K562 (cell line): Measurements from ENCODE around the gene ZBTB20. TPM values are rescaled to one million over a fixed set of nuclear protein-coding genes. Genes with fewer than 3 reads are reported as not detected.

Experiments
- PHF20 ChIP-seq: fragments of 450-650 bp; IDR thresholded peaks from 2 replicates; pipeline ENCODE4 v1.6.1; 2018; ENCODE audit not compliant: partially characterized antibody
- PRMT5 ChIP-seq: sonication (generic); formaldehyde crosslinking; IDR thresholded peaks from 2 replicates; pipeline ENCODE4 v1.5.0; 2020; ENCODE audit warnings: missing genetic modification reagents
- RAD21 ChIP-seq, 2 experiments: fragments of 250-450 bp in 1 of 2; fragments of 450-650 bp in 1 of 2; sonication (Bioruptor Pico) in 1 of 2; formaldehyde crosslinking in 1 of 2; IDR thresholded peaks in 1 of 2; conservative IDR thresholded peaks in 1 of 2; 2 replicates each; pipeline versions ENCODE4 v1.4.0 to v1.8.0; 2020 to 2022; ENCODE audit warnings: mild to moderate bottlenecking in 2 of 2, moderate library complexity in 1 of 2
- RBM15 ChIP-seq: fragments of 200-400 bp; formaldehyde crosslinking; IDR thresholded peaks from 2 replicates; pipeline ENCODE4 v1.6.1; 2018; ENCODE audit warnings: mild to moderate bottlenecking, low read length, moderate library complexity; ENCODE audit not compliant: insufficient read depth
- SAFB ChIP-seq: fragments of 200-400 bp; formaldehyde crosslinking; IDR thresholded peaks from 2 replicates; pipeline ENCODE4 v1.6.1; 2017; ENCODE audit warnings: low read depth, low read length, borderline replicate concordance
- STAT5A ChIP-seq: IDR thresholded peaks from 2 replicates; pipeline ENCODE4 v1.6.1; 2012; ENCODE audit warnings: low read length, inconsistent platforms, borderline replicate concordance
- ZNF23 ChIP-seq: fragments of 250-450 bp; sonication (Bioruptor Pico); IDR thresholded peaks from 2 replicates; pipeline ENCODE4 v1.4.0; 2020; ENCODE audit warnings: mild to moderate bottlenecking
- polyA plus RNA-seq, 8 experiments: library from polyadenylated mRNA; depleted of rRNA in 4 of 8; stranded (reverse) in 5 of 8; unstranded in 3 of 8; fragments of >200 nt; fragmentation: Nextera tagmentation in 2 of 8; fragmentation: Illumina TruSeq in 1 of 8; extraction: Ambion mirVana in 2 of 8; extraction: Trizol in 1 of 8; gene quantifications; 2 replicates each; pipeline versions ENCODE4 v1.2.1 to v1.2.3, GENCODE V29; 2011 to 2014; ENCODE audit warnings: inconsistent platforms in 1 of 8, missing spikeins in 1 of 8
- total RNA-seq, 7 experiments: library from RNA; depleted of rRNA in 6 of 7; stranded (reverse); fragments of >200 nt in 6 of 7; fragmentation: Illumina TruSeq in 2 of 7; extraction: Trizol in 2 of 7; gene quantifications; 2 replicates each; pipeline versions ENCODE4 v1.2.1 to v1.2.3, GENCODE V29; 2011 to 2021; ENCODE audit warnings: low replicate concordance in 1 of 7
- TF ChIP-seq, protein P1 (sequence below): fragments of 450-650 bp; formaldehyde crosslinking; IDR thresholded peaks from 2 replicates; pipeline ENCODE4 v1.4.0; 2020; ENCODE audit warnings: mild to moderate bottlenecking, moderate library complexity
- TF ChIP-seq, protein P2 (sequence below), 2 experiments: fragments of 450-650 bp; formaldehyde crosslinking in 1 of 2; IDR thresholded peaks; 2 replicates each; pipeline versions ENCODE4 v1.4.0 to v1.6.1; 2014 to 2020; ENCODE audit warnings: mild to moderate bottlenecking in 2 of 2, borderline replicate concordance in 1 of 2, low read depth in 1 of 2

Gene ZBTB20
- total and polyA plus RNA-seq, 9 of the 15 experiments (the other 6 are each of a cell fraction or from before 2014, with no cell fraction given) = 0.17 to 1.7 (median 0.45) TPM

DNA sequence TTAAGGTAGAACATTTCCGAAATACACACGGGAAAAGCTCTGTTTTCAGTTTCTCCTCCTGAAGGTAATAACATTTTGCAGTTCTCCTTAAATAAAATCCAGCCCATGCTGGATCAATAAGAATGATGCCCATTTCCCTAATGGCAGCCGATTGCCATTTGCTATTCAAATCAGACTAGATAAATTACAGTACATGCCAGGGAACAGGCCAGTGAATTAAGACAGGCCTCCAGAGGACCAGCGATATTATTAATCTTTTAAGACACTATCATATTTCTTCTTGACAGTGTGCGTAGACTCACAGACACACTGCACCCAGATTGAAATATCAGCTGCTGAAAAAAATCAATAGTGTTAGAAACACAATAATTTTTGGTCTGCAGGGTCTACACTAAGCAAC lies 431.0 kb downstream of the ZBTB20 start (continued):
- TF ChIP-seq, protein P1, sequence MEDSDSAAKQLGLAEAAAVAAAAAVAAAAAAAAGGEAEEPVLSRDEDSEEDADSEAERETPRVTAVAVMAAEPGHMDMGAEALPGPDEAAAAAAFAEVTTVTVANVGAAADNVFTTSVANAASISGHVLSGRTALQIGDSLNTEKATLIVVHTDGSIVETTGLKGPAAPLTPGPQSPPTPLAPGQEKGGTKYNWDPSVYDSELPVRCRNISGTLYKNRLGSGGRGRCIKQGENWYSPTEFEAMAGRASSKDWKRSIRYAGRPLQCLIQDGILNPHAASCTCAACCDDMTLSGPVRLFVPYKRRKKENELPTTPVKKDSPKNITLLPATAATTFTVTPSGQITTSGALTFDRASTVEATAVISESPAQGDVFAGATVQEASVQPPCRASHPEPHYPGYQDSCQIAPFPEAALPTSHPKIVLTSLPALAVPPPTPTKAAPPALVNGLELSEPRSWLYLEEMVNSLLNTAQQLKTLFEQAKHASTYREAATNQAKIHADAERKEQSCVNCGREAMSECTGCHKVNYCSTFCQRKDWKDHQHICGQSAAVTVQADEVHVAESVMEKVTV = no peak
- no peak for TF ChIP-seq ZNF23 (CRISPR knock-in tag)
- TF ChIP-seq SAFB = no peak
- TF ChIP-seq RAD21 (CRISPR knock-in tag; conservative IDR thresholded peaks at IDR 0.05 in 1 of 2, IDR thresholded peaks at IDR 0.05 in 1 of 2) = no peak
- TF ChIP-seq PHF20 = no peak
- TF ChIP-seq RBM15 = no peak
- TF ChIP-seq, protein P2, sequence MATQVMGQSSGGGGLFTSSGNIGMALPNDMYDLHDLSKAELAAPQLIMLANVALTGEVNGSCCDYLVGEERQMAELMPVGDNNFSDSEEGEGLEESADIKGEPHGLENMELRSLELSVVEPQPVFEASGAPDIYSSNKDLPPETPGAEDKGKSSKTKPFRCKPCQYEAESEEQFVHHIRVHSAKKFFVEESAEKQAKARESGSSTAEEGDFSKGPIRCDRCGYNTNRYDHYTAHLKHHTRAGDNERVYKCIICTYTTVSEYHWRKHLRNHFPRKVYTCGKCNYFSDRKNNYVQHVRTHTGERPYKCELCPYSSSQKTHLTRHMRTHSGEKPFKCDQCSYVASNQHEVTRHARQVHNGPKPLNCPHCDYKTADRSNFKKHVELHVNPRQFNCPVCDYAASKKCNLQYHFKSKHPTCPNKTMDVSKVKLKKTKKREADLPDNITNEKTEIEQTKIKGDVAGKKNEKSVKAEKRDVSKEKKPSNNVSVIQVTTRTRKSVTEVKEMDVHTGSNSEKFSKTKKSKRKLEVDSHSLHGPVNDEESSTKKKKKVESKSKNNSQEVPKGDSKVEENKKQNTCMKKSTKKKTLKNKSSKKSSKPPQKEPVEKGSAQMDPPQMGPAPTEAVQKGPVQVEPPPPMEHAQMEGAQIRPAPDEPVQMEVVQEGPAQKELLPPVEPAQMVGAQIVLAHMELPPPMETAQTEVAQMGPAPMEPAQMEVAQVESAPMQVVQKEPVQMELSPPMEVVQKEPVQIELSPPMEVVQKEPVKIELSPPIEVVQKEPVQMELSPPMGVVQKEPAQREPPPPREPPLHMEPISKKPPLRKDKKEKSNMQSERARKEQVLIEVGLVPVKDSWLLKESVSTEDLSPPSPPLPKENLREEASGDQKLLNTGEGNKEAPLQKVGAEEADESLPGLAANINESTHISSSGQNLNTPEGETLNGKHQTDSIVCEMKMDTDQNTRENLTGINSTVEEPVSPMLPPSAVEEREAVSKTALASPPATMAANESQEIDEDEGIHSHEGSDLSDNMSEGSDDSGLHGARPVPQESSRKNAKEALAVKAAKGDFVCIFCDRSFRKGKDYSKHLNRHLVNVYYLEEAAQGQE (IDR thresholded peaks at IDR 0.05; ENCODE audit: borderline replicate concordance) = no peak
- TF ChIP-seq, protein P2 (CRISPR knock-in tag; IDR thresholded peaks at IDR 0.05; ENCODE audit: low read depth) = no peak
- no peak for TF ChIP-seq PRMT5 (CRISPR knock-in tag)
- TF ChIP-seq STAT5A = no peak
